ENCODE data around the gene PABPC3. TPM values are rescaled to one million over a fixed set of nuclear protein-coding genes. Genes with fewer than 3 reads are reported as not detected.

The PABPC3 gene
- total RNA-seq, 2 donors from 2014 or later = 0.20 to 0.29 TPM

GRCh38 chr13:25088562-25089221 is 7.2 kb upstream of the PABPC3 start:
- no peak for ATAC-seq
- no peak overlapping the region for H3K27ac Mint-ChIP-seq
- H3K9me3 Mint-ChIP-seq = no peaks in the 10 kb centered on the region
- no peaks in the 10 kb centered on the region for H3K36me3 Mint-ChIP-seq
- no peak for DNase-seq (ENCODE audit: low spot score in 2 of 2)

DNA sequence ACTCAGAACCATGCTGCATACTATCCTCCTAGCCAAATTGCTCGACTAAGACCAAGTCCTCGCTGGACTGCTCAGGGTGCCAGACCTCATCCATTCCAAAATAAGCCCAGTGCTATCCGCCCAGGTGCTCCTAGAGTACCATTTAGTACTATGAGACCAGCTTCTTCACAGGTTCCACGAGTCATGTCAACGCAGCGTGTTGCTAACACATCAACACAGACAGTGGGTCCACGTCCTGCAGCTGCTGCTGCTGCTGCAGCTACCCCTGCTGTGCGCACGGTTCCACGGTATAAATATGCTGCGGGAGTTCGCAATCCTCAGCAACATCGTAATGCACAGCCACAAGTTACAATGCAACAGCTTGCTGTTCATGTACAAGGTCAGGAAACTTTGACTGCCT is 1.5 kb downstream of the PABPC3 start:
- DNase-seq (ENCODE audit: low spot score in 2 of 2) = no peak
- ATAC-seq = no peak
- H3K9me3 Mint-ChIP-seq = peaks cover 0 to 4% of the 10 kb centered on the region in 2 donors
- H3K27ac Mint-ChIP-seq = no peak overlapping the region
- peaks cover 0 to 6% of the 10 kb centered on the region in 2 donors for H3K36me3 Mint-ChIP-seq

DNA sequence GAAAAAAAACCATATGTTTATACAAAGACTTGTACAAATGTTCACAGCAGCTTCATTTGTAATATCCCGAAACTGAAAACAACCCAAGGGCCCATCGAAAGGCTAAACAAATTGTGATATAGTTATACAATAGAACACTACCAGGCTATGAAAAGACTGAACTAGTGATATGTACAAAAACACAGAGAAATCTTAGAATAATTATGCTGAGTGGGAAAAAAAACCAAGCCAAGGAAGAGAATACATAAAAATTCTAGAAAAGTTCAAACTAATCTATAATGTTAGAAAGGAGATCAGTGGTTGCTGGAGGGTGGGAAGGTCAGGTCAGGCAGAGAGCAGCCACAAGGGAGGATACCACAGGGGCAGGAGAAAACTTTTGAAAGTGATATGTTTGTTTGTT is 7.8 kb downstream of the PABPC3 start:
- H3K27ac Mint-ChIP-seq = no peak overlapping the region
- no peaks in the 10 kb centered on the region for H3K36me3 Mint-ChIP-seq

GRCh38 chr13:25109341-25109740 is 13.4 kb downstream of the PABPC3 start:
- ATAC-seq = no peak

More for the DNA sequence above, 7.8 kb downstream of the PABPC3 start:
- DNase-seq (ENCODE audit: low spot score in 2 of 2) (no peak), ATAC-seq (no peak)
- H3K9me3 Mint-ChIP-seq = no peaks in the 10 kb centered on the region

GRCh38 chr13:25110956-25111584 is 15.1 kb downstream of the PABPC3 start:
- no peaks in the 10 kb centered on the region for H3K9me3 Mint-ChIP-seq
- no peak for ATAC-seq
- no peaks in the 10 kb centered on the region for H3K36me3 Mint-ChIP-seq
- H3K27ac Mint-ChIP-seq = no peak overlapping the region
- DNase-seq (ENCODE audit: low spot score in 2 of 2) = no peak

More at GRCh38 chr13:25109341-25109740, 13.4 kb downstream of the PABPC3 start:
- no peaks in the 10 kb centered on the region for H3K36me3 Mint-ChIP-seq
- H3K9me3 Mint-ChIP-seq = no peaks in the 10 kb centered on the region
- H3K27ac Mint-ChIP-seq = no peak overlapping the region
- DNase-seq (ENCODE audit: low spot score in 2 of 2) = no peak

DNA sequence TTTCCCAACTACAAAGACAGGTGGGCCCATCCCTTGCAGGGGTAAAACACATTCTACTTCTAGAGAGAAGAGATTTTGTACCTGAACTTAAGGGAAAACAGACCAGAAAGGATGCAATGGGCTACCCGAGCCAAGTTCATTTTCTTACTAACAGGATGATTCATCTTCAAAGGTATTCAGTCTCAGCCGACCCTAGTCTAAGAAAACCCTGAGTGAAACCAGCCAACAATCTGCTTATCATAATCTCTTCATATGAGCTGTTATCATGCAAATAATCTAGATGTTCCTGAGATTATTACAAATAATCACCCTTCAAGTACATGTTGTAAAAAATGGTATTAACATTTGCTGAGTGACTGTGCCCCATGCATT is 15.6 kb downstream of the PABPC3 start:
- Mint-ChIP-seq H3K9me3 (no peaks in the 10 kb centered on the region), H3K36me3 (no peaks in the 10 kb centered on the region), H3K27ac (no peak overlapping the region)
- DNase-seq (ENCODE audit: low spot score in 2 of 2) = no peak
- ATAC-seq = no peak

GRCh38 chr13:25112695-25113255 is 16.8 kb downstream of the PABPC3 start:
- ATAC-seq = no peak
- H3K36me3 Mint-ChIP-seq = no peaks in the 10 kb centered on the region
- DNase-seq (ENCODE audit: low spot score in 2 of 2) = no peak
- no peak overlapping the region for H3K27ac Mint-ChIP-seq
- no peaks in the 10 kb centered on the region for H3K9me3 Mint-ChIP-seq

DNA sequence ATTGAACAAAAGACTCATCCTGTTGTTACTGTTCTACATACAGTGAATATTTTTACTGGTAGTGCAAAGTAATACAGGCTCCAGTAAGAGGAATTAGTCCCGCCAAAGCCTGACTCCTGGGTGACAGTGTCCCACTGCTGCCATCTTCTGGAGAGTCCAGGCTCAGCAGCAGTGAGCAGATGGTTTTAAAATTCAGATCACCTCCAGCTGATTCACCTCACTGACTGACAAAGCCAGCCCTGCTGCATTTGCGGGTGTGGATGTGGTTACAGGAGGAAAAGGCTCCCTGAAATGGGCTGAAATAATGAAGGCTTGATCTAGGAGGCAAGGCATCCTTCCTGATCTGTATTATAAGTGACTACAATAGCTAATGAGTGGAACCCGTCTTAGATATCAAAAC is 18.3 kb downstream of the PABPC3 start:
- ATAC-seq = peak; percentile 73 to 75
- Mint-ChIP-seq H3K9me3 (no peaks in the 10 kb centered on the region), H3K27ac (no peak overlapping the region), H3K36me3 (peaks cover 0 to 3% of the 10 kb centered on the region in 2 donors)
- peak; percentile 63 to 74 for DNase-seq (ENCODE audit: low spot score in 2 of 2)

GRCh38 chr13:25116044-25116443 is 20.1 kb downstream of the PABPC3 start:
- no peaks in the 10 kb centered on the region for H3K9me3 Mint-ChIP-seq
- no peak overlapping the region for H3K27ac Mint-ChIP-seq
- DNase-seq (ENCODE audit: low spot score in 2 of 2) = no peak
- peaks cover 0 to 17% of the 10 kb centered on the region in 2 donors for H3K36me3 Mint-ChIP-seq
- no peak for ATAC-seq

GRCh38 chr13:25117312-25117711 is 21.4 kb downstream of the PABPC3 start:
- ATAC-seq (no peak), DNase-seq (ENCODE audit: low spot score in 2 of 2) (no peak)
- Mint-ChIP-seq H3K9me3 (peaks cover 0 to 6% of the 10 kb centered on the region in 2 donors), H3K36me3 (peaks cover 0 to 17% of the 10 kb centered on the region in 2 donors), H3K27ac (no peak overlapping the region)

DNA sequence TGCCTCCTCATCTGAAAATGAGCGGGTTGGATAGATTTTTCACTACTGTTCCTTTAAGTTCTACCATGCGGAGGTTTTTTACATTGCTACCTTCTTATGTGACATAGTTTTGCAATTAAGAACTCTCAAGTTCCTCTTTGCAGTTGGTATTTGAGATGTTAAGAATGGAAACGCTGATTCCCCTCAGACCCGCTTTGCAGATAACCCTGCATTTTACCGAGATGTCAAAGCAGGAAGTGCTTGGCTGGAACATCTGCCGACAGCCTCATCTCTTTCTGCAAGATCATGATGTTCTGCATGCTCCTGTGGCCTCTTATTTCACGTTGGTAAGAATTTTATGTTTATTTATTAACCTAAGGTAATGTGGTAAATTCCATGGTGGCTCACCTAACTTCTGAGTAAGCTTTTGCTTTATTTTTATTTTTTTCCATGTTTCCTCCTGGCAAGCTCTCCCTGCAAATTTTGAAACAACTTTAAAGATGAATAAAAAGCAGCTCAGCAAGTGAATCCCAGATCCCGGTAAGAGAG is 22.5 kb downstream of the PABPC3 start:
- H3K36me3 Mint-ChIP-seq = peaks cover 0 to 17% of the 10 kb centered on the region in 2 donors
- peaks cover 0 to 12% of the 10 kb centered on the region in 2 donors for H3K9me3 Mint-ChIP-seq
- DNase-seq (ENCODE audit: low spot score in 2 of 2) (no peak), ATAC-seq (no peak)
- peak overlapping the region in 1 of 2 donors; percentile 10 for H3K27ac Mint-ChIP-seq

- Mint-ChIP-seq H3K9me3 (peaks cover 0 to 5% of the 10 kb centered on the region in 2 donors), H3K36me3 (no peaks in the 10 kb centered on the region), H3K27ac (no peak overlapping the region)
- DNase-seq (ENCODE audit: low spot score in 2 of 2) = no peak
- no peak for ATAC-seq
These were observed 35.0 kb downstream of the PABPC3 start for GRCh38 chr13:25130944-25131343.

DNA sequence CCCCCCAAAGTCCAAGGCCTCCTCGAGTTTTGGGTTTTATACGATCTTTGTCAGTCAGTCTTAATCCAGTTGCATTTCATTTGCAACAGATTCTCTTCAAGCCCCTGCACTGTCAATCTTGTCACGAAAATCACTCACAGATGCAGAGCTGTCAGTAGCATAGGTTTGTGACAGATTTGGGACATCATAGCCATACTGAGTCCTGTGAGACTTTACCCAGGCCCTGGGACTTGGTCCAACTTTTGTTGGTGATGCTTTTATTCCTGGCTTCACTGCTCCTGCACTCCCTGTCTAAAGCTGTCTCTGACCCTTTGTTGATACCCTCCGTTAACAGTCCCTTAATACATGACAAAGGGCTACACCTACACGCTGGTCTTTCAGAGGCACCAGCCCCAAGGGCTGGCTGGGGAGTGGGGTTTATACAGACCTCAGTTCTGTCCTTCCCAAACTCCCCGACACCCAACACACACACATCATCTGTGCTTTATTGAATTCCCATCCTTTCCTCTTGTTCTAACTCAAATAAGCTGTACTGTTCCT is 36.0 kb downstream of the PABPC3 start:
- Mint-ChIP-seq H3K9me3 (peaks cover 0 to 5% of the 10 kb centered on the region in 2 donors), H3K27ac (no peak overlapping the region), H3K36me3 (no peaks in the 10 kb centered on the region)
- DNase-seq (ENCODE audit: low spot score in 2 of 2) (no peak), ATAC-seq (no peak)

GRCh38 chr13:25132751-25133390 is 36.9 kb downstream of the PABPC3 start:
- DNase-seq (ENCODE audit: low spot score in 2 of 2) (no peak), ATAC-seq (no peak)
- Mint-ChIP-seq H3K36me3 (no peaks in the 10 kb centered on the region), H3K27ac (no peak overlapping the region), H3K9me3 (peaks cover 0 to 5% of the 10 kb centered on the region in 2 donors)

- H3K27ac Mint-ChIP-seq = no peak overlapping the region
- DNase-seq (ENCODE audit: low spot score in 2 of 2) (no peak), ATAC-seq (no peak)
- H3K36me3 Mint-ChIP-seq = no peaks in the 10 kb centered on the region
- peaks cover 0 to 5% of the 10 kb centered on the region in 2 donors for H3K9me3 Mint-ChIP-seq
These were observed 40.0 kb downstream of the PABPC3 start for GRCh38 chr13:25135896-25136295.

- Mint-ChIP-seq H3K36me3 (no peaks in the 10 kb centered on the region), H3K9me3 (peaks cover 0 to 5% of the 10 kb centered on the region in 2 donors), H3K27ac (no peak overlapping the region)
- ATAC-seq (no peak), DNase-seq (ENCODE audit: low spot score in 2 of 2) (no peak)
These were observed 41.2 kb downstream of the PABPC3 start for GRCh38 chr13:25136880-25137787.

All from activated naive CD4-positive, alpha-beta T cell treated with anti-CD3 and anti-CD28 coated beads, Interleukin-2, amount 50 U/mL, for 72 hours (primary cell).